ENCODE data around the gene FHDC1. TPM values are rescaled to one million over a fixed set of nuclear protein-coding genes. Genes with fewer than 3 reads are reported as not detected.

Gene FHDC1
- total and polyA plus RNA-seq, 2 experiments from 2014 or later, result 0.18 TPM; not detected in 1

DNA sequence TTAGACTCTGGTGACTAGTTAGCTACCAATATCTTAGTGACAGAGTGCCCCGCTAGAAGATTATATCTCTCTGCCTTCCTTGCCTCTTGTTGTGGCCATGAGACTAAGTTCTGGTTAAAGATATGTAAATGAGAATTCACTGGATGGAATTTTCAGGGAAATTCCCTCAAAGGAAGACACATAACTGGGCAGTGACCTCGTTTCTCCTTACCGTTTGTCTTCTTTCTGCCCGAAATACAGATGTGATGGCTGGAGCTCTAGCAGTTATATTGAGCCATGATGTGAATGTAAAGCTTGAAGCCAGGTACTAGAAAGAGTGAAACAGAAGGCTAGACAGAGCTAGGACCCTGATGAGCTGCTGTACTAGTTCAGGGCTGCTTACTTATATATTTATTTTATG lies 80.5 kb downstream of the FHDC1 start:
- TF ChIP-seq CTCF (IDR thresholded peaks at IDR 0.05; ENCODE audit: low read depth, low read length), result no peak
- Histone ChIP-seq H3K27me3 (no peaks in the 10 kb centered on the region), H3K4me3 (no peak overlapping the region), H3K4me1 (ENCODE audit: low read depth) (no peaks in the 10 kb centered on the region), H3K36me3 (no peaks in the 10 kb centered on the region), H3K9me3 (ENCODE audit: low read depth) (no peaks in the 10 kb centered on the region), H3K27ac (no peak overlapping the region)
- no peak for DNase-seq (ENCODE audit: low read depth in 1 of 2, low spot score in 1 of 2)

DNA sequence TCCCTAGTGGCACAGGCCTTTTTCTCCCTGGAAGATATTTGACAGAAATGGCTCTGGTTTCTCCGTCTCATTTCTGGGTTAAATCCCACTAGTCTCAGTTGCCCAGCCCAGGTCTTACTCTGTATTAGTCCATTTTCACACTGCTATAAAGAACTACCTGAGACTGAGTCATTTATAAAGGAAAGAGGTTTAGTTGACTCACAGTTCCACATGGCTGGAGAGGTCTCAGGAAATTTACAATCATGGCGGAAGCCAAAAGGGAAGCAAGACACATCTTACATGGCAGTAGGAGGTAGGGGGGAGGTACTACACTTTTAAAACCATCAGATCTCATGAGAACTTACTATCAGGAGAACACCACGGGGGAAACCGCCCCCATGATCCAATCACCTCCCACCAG lies 81.9 kb downstream of the FHDC1 start:
- H3K36me3 ChIP-seq, result no peaks in the 10 kb centered on the region
- no peaks in the 10 kb centered on the region for H3K27me3 ChIP-seq
- no peaks in the 10 kb centered on the region for H3K4me1 ChIP-seq (ENCODE audit: low read depth)
- H3K27ac ChIP-seq, result no peak overlapping the region
- H3K4me3 ChIP-seq, result no peak overlapping the region
- no peaks in the 10 kb centered on the region for H3K9me3 ChIP-seq (ENCODE audit: low read depth)
- no peak for TF ChIP-seq CTCF (IDR thresholded peaks at IDR 0.05; ENCODE audit: low read depth, low read length)
- no peak for DNase-seq (ENCODE audit: low read depth in 1 of 2, low spot score in 1 of 2)

DNA sequence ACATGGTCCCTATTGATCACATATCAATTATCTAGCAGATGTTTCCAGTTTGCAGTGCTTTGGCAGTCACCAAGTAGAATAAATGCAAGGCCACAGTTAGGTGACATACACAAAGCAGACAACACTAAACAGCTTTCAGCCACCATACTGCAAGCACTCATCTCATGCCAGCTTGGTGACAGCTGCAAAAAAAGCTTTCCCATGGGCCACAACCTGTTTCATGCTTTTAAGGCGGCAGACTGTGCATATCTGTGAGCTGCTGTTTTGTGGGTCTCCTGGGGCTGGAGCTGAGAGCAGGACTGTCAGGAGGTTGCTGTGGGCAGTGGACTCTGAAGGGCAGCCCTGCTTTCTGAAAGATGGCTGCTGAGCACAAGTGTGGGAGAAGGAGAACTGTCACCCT lies 82.6 kb downstream of the FHDC1 start:
- Histone ChIP-seq H3K27ac (no peak overlapping the region), H3K27me3 (no peaks in the 10 kb centered on the region), H3K9me3 (ENCODE audit: low read depth) (no peaks in the 10 kb centered on the region), H3K4me1 (ENCODE audit: low read depth) (no peaks in the 10 kb centered on the region), H3K36me3 (no peaks in the 10 kb centered on the region), H3K4me3 (no peak overlapping the region)
- TF ChIP-seq CTCF (IDR thresholded peaks at IDR 0.05; ENCODE audit: low read depth, low read length), result no peak
- DNase-seq (ENCODE audit: low read depth in 1 of 2, low spot score in 1 of 2), result no peak

DNA sequence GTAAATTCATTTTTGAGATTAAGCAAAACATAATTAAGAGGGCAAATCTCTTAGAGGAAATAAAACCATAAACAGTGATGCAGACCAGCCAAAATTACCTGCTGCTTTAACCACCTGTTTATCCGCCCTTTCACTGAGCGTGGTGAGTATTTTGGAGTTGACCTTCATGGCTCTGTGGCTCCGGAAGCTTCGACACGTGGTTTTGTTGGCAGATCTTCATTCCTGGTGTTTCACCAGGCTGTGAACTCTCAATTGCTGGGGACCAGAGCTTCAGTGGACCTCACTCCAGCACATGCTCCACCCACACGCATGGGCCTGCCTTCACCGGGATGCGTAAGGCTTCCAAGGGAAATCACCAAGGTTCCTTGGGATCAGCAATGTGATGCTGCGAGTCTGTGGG lies 83.8 kb downstream of the FHDC1 start:
- no peak for TF ChIP-seq CTCF (IDR thresholded peaks at IDR 0.05; ENCODE audit: low read depth, low read length)
- Histone ChIP-seq H3K27ac (no peak overlapping the region), H3K4me3 (no peak overlapping the region), H3K27me3 (no peaks in the 10 kb centered on the region), H3K36me3 (no peaks in the 10 kb centered on the region), H3K4me1 (ENCODE audit: low read depth) (no peaks in the 10 kb centered on the region), H3K9me3 (ENCODE audit: low read depth) (no peaks in the 10 kb centered on the region)
- DNase-seq (ENCODE audit: low read depth in 1 of 2, low spot score in 1 of 2), result no peak

GRCh38 chr4:153020457-153020856 lies 84.3 kb downstream of the FHDC1 start:
- H3K4me1 ChIP-seq (ENCODE audit: low read depth), result no peaks in the 10 kb centered on the region

More at GRCh38 chr4:153020457-153020856, 84.3 kb downstream of the FHDC1 start:
- no peak for DNase-seq (ENCODE audit: low read depth in 1 of 2, low spot score in 1 of 2)
- no peak overlapping the region for H3K4me3 ChIP-seq
- no peak overlapping the region for H3K27ac ChIP-seq
- no peaks in the 10 kb centered on the region for H3K9me3 ChIP-seq (ENCODE audit: low read depth)
- no peaks in the 10 kb centered on the region for H3K36me3 ChIP-seq
- no peak for TF ChIP-seq CTCF (IDR thresholded peaks at IDR 0.05; ENCODE audit: low read depth, low read length)
- H3K27me3 ChIP-seq, result no peaks in the 10 kb centered on the region
